GM20431 (cell line): ENCODE data around the gene PROZ.

Experiments used
- in situ Hi-C: fragments of 300-500 bp; cut with MseI, MboI; formaldehyde crosslinking; loops from one replicate; pipeline ENCODE4 v1.15.0; 2020; ENCODE audit warnings: low sequenced_read_pairs; ENCODE audit not compliant: unreplicated experiment

Gene PROZ

GRCh38 chr13:113138792-113139551, 19.5 kb upstream of the PROZ start:
- in situ Hi-C loops, result no loop called here

GRCh38 chr13:113139577-113139976, 18.9 kb upstream of the PROZ start:
- in situ Hi-C loops, result no loop called here

GRCh38 chr13:113140677-113141600, 17.5 kb upstream of the PROZ start:
- in situ Hi-C loops, result no loop called here

- in situ Hi-C loops, result no loop called here
Observed at GRCh38 chr13:113141601-113141970, 16.9 kb upstream of the PROZ start.

- in situ Hi-C loops, result no loop called here
Observed at GRCh38 chr13:113142876-113143275, 15.6 kb upstream of the PROZ start.

GRCh38 chr13:113143466-113144254, 14.8 kb upstream of the PROZ start:
- in situ Hi-C loops, result no loop called here

GRCh38 chr13:113144255-113144629, 14.2 kb upstream of the PROZ start:
- in situ Hi-C loops, result no loop called here

GRCh38 chr13:113145496-113145895, 13.0 kb upstream of the PROZ start:
- in situ Hi-C loops, result no loop called here

GRCh38 chr13:113145911-113146598, 12.4 kb upstream of the PROZ start:
- in situ Hi-C loops, result no loop called here

GRCh38 chr13:113146750-113147149, 11.7 kb upstream of the PROZ start:
- in situ Hi-C loops, result no loop called here

- in situ Hi-C loops, result no loop called here
Observed at GRCh38 chr13:113147206-113147605, 11.2 kb upstream of the PROZ start.

GRCh38 chr13:113148407-113148806, 10.0 kb upstream of the PROZ start:
- in situ Hi-C loops, result no loop called here

GRCh38 chr13:113148940-113149503, 9.4 kb upstream of the PROZ start:
- in situ Hi-C loops, result no loop called here

GRCh38 chr13:113149711-113150549, 8.5 kb upstream of the PROZ start:
- in situ Hi-C loops, result no loop called here

GRCh38 chr13:113150550-113151365, 7.7 kb upstream of the PROZ start:
- in situ Hi-C loops, result no loop called here

GRCh38 chr13:113151745-113152690, 6.4 kb upstream of the PROZ start:
- in situ Hi-C loops, result no loop called here

- in situ Hi-C loops, result no loop called here
Observed at GRCh38 chr13:113152691-113152983, 5.8 kb upstream of the PROZ start.
